PFSK-1 (cell line): Measurements from ENCODE around the gene RBP3.

Experiments used
- FOXP2 ChIP-seq: optimal IDR thresholded peaks from 2 replicates; pipeline ENCODE3; 2011; ENCODE audit warnings: borderline replicate concordance, control low read depth, inconsistent platforms; ENCODE audit not compliant: insufficient read depth; ENCODE audit errors: extremely low read length, extremely low read depth
- POLR2AphosphoS5 ChIP-seq: IDR thresholded peaks from 2 replicates; pipeline ENCODE4 v1.6.1; 2012; ENCODE audit warnings: low read depth, mild to moderate bottlenecking, control low read depth, low read length, moderate library complexity
- REST ChIP-seq, 2 experiments: IDR thresholded peaks; 2 replicates each; pipeline versions ENCODE4 v1.6.1 to v1.8.0; 2011 to 2012; ENCODE audit warnings: low read depth in 2 of 2, low read length in 2 of 2, control low read depth in 1 of 2, inconsistent platforms in 1 of 2, mild to moderate bottlenecking in 1 of 2, moderate library complexity in 1 of 2; ENCODE audit not compliant: insufficient read depth in 1 of 2
- SIN3A ChIP-seq: IDR thresholded peaks from 2 replicates; pipeline ENCODE4 v1.6.1; 2012; ENCODE audit warnings: mild to moderate bottlenecking, low read length, moderate library complexity, borderline replicate concordance; ENCODE audit not compliant: insufficient read depth
- TAF1 ChIP-seq: IDR thresholded peaks from 2 replicates; pipeline ENCODE4 v1.6.1; 2012; ENCODE audit warnings: low read length, control low read depth, borderline replicate concordance; ENCODE audit not compliant: insufficient read depth

RBP3 gene

DNA sequence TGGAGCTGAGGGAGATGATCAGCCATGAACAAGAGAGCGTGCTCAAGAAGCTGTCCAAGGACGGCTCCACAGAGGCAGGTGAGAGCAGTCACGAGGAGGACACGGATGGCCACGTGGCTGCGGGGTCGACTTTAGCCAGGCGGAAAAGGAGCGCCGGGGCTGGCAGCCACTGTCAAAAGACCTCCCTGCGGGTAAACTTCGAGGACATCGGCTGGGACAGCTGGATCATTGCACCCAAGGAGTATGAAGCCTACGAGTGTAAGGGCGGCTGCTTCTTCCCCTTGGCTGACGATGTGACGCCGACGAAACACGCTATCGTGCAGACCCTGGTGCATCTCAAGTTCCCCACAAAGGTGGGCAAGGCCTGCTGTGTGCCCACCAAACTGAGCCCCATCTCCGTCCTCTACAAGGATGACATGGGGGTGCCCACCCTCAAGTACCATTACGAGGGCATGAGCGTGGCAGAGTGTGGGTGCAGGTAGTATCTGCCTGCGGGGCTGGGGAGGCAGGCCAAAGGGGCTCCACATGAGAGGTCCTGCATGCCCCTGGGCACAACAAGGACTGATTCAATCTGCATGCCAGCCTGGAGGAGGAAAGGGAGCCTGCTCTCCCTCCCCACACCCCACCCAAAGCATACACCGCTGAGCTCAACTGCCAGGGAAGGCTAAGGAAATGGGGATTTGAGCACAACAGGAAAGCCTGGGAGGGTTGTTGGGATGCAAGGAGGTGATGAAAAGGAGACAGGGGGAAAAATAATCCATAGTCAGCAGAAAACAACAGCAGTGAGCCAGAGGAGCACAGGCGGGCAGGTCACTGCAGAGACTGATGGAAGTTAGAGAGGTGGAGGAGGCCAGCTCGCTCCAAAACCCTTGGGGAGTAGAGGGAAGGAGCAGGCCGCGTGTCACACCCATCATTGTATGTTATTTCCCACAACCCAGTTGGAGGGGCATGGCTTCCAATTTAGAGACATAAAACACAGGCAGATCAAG is 22.6 kb upstream of the RBP3 start:
- TF ChIP-seq SIN3A, result no peak
- no peak for TF ChIP-seq REST (IDR thresholded peaks at IDR 0.05; ENCODE audit: insufficient read depth in 1 of 2, low read depth in 2 of 2, low read length in 2 of 2)
- TF ChIP-seq TAF1, result no peak
- no peak for TF ChIP-seq POLR2AphosphoS5
- TF ChIP-seq FOXP2, result no peak

- TF ChIP-seq TAF1, result no peak
- TF ChIP-seq FOXP2, result no peak
- no peak for TF ChIP-seq REST (IDR thresholded peaks at IDR 0.05; ENCODE audit: insufficient read depth in 1 of 2, low read depth in 2 of 2, low read length in 2 of 2)
- no peak for TF ChIP-seq SIN3A
- TF ChIP-seq POLR2AphosphoS5, result no peak
Observed at GRCh38 chr10:47326306-47326926, 21.7 kb upstream of the RBP3 start.

- TF ChIP-seq REST (IDR thresholded peaks at IDR 0.05; ENCODE audit: insufficient read depth in 1 of 2, low read depth in 2 of 2, low read length in 2 of 2) (no peak), FOXP2 (no peak), TAF1 (no peak), SIN3A (no peak), POLR2AphosphoS5 (no peak)
Observed at GRCh38 chr10:47326927-47327330, 21.2 kb upstream of the RBP3 start.

DNA sequence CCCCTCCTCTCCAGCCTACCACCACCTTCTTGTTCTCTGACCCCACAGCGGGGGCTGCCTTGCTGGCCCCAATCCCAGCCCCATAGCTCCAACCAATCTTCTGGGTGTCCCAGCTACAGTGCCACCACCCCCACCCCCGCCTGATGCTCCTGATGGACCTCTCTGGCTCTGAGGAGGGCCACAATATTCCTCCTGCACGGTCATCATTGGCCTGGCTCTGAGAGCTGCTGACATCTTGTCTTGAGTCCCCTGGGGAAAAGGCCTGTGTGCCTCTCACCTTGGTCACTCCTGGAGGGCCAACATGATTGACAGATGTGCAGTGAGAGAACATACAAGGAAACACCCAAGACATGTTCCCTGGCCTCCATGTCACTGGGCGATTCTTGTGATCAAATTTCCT is 18.3 kb upstream of the RBP3 start:
- TF ChIP-seq FOXP2 (no peak), POLR2AphosphoS5 (no peak), TAF1 (no peak), SIN3A (no peak), REST (IDR thresholded peaks at IDR 0.05; ENCODE audit: insufficient read depth in 1 of 2, low read depth in 2 of 2, low read length in 2 of 2) (no peak)
